Measurements from ENCODE around the gene ASCC3. TPM values are rescaled to one million over a fixed set of nuclear protein-coding genes. Genes with fewer than 3 reads are reported as not detected.
A peak's percentile ranks its signal among the peaks of the same experiment; 100 is the strongest.
"Not testable (repeated sequence)": the region's sequence is repeated elsewhere in the genome, so short reads cannot be mapped to it uniquely, and the experiment has no call there.

Gene ASCC3
- total and polyA plus RNA-seq, 2 donors: 14.5 to 32.6 TPM

- H3K4me3 ChIP-seq (ENCODE audit: low read length in 2 of 2): no peak overlapping the region
- H3K9me3 ChIP-seq (ENCODE audit: control insufficient read depth in 2 of 2, insufficient read depth in 1 of 2, low read length in 1 of 2): no peaks in the 10 kb centered on the region
- H3K4me1 ChIP-seq (ENCODE audit: control insufficient read depth in 2 of 2, insufficient read depth in 2 of 2, low read length in 2 of 2): no peaks in the 10 kb centered on the region
- H3K27ac ChIP-seq (ENCODE audit: low read depth in 1 of 2, low read length in 1 of 2): no peak overlapping the region
- H3K36me3 ChIP-seq (ENCODE audit: control insufficient read depth in 2 of 2, insufficient read depth in 2 of 2, low read length in 1 of 2): no peaks in the 10 kb centered on the region
- no peak for DNase-seq (ENCODE audit: low read depth in 6 of 9, low spot score in 9 of 9)
- no peaks in the 10 kb centered on the region for H3K27me3 ChIP-seq (ENCODE audit: control insufficient read depth in 2 of 2, insufficient read depth in 1 of 2, low read length in 1 of 2)
- 87% methylated on average over 3 of the region's 3 CpGs for WGBS
These were observed 11.6 kb upstream of the ASCC3 start for GRCh38 chr6:100892693-100893092.

- Histone ChIP-seq H3K4me3 (ENCODE audit: low read length in 2 of 2) (no peak overlapping the region), H3K36me3 (ENCODE audit: control insufficient read depth in 2 of 2, insufficient read depth in 2 of 2, low read length in 1 of 2) (no peaks in the 10 kb centered on the region), H3K27ac (ENCODE audit: low read depth in 1 of 2, low read length in 1 of 2) (no peak overlapping the region), H3K4me1 (ENCODE audit: control insufficient read depth in 2 of 2, insufficient read depth in 2 of 2, low read length in 2 of 2) (no peaks in the 10 kb centered on the region), H3K9me3 (ENCODE audit: control insufficient read depth in 2 of 2, insufficient read depth in 1 of 2, low read length in 1 of 2) (no peaks in the 10 kb centered on the region), H3K27me3 (ENCODE audit: control insufficient read depth in 2 of 2, insufficient read depth in 1 of 2, low read length in 1 of 2) (no peaks in the 10 kb centered on the region)
- 95% methylated on average over 3 of the region's 3 CpGs for WGBS
- no peak for DNase-seq (ENCODE audit: low read depth in 6 of 9, low spot score in 9 of 9)
These were observed 11.0 kb upstream of the ASCC3 start for GRCh38 chr6:100892116-100892515.

GRCh38 chr6:100891079-100891478 is 9.9 kb upstream of the ASCC3 start:
- no peaks in the 10 kb centered on the region for H3K9me3 ChIP-seq (ENCODE audit: control insufficient read depth in 2 of 2, insufficient read depth in 1 of 2, low read length in 1 of 2)
- no peak for DNase-seq (ENCODE audit: low read depth in 6 of 9, low spot score in 9 of 9)
- no peaks in the 10 kb centered on the region for H3K27me3 ChIP-seq (ENCODE audit: control insufficient read depth in 2 of 2, insufficient read depth in 1 of 2, low read length in 1 of 2)
- no peaks in the 10 kb centered on the region for H3K36me3 ChIP-seq (ENCODE audit: control insufficient read depth in 2 of 2, insufficient read depth in 2 of 2, low read length in 1 of 2)
- H3K4me1 ChIP-seq (ENCODE audit: control insufficient read depth in 2 of 2, insufficient read depth in 2 of 2, low read length in 2 of 2): no peaks in the 10 kb centered on the region
- no peak overlapping the region for H3K4me3 ChIP-seq (ENCODE audit: low read length in 2 of 2)
- no peak overlapping the region for H3K27ac ChIP-seq (ENCODE audit: low read depth in 1 of 2, low read length in 1 of 2)
- 98% methylated on average over 1 of the region's 1 CpG for WGBS

GRCh38 chr6:100890646-100891045 is 9.5 kb upstream of the ASCC3 start:
- WGBS: 97% methylated on average over 1 of the region's 1 CpG
- not testable (repeated sequence) for H3K4me3 ChIP-seq (ENCODE audit: low read length in 2 of 2); H3K27ac ChIP-seq (ENCODE audit: low read depth in 1 of 2, low read length in 1 of 2); H3K4me1 ChIP-seq (ENCODE audit: control insufficient read depth in 2 of 2, insufficient read depth in 2 of 2, low read length in 2 of 2); H3K36me3 ChIP-seq (ENCODE audit: control insufficient read depth in 2 of 2, insufficient read depth in 2 of 2, low read length in 1 of 2); DNase-seq (ENCODE audit: low read depth in 6 of 9, low spot score in 9 of 9); H3K9me3 ChIP-seq (ENCODE audit: control insufficient read depth in 2 of 2, insufficient read depth in 1 of 2, low read length in 1 of 2); H3K27me3 ChIP-seq (ENCODE audit: control insufficient read depth in 2 of 2, insufficient read depth in 1 of 2, low read length in 1 of 2)

GRCh38 chr6:100889351-100889750 is 8.2 kb upstream of the ASCC3 start:
- Histone ChIP-seq H3K9me3 (ENCODE audit: control insufficient read depth in 2 of 2, insufficient read depth in 1 of 2, low read length in 1 of 2) (no peaks in the 10 kb centered on the region), H3K27me3 (ENCODE audit: control insufficient read depth in 2 of 2, insufficient read depth in 1 of 2, low read length in 1 of 2) (no peaks in the 10 kb centered on the region), H3K36me3 (ENCODE audit: control insufficient read depth in 2 of 2, insufficient read depth in 2 of 2, low read length in 1 of 2) (no peaks in the 10 kb centered on the region), H3K4me1 (ENCODE audit: control insufficient read depth in 2 of 2, insufficient read depth in 2 of 2, low read length in 2 of 2) (no peaks in the 10 kb centered on the region), H3K27ac (ENCODE audit: low read depth in 1 of 2, low read length in 1 of 2) (no peak overlapping the region), H3K4me3 (ENCODE audit: low read length in 2 of 2) (no peak overlapping the region)
- WGBS: over 99% methylated on average over 13 of the region's 13 CpGs
- no peak for DNase-seq (ENCODE audit: low read depth in 6 of 9, low spot score in 9 of 9)

- Histone ChIP-seq H3K27me3 (ENCODE audit: control insufficient read depth in 2 of 2, insufficient read depth in 1 of 2, low read length in 1 of 2) (no peaks in the 10 kb centered on the region), H3K36me3 (ENCODE audit: control insufficient read depth in 2 of 2, insufficient read depth in 2 of 2, low read length in 1 of 2) (no peaks in the 10 kb centered on the region), H3K9me3 (ENCODE audit: control insufficient read depth in 2 of 2, insufficient read depth in 1 of 2, low read length in 1 of 2) (no peaks in the 10 kb centered on the region), H3K4me1 (ENCODE audit: control insufficient read depth in 2 of 2, insufficient read depth in 2 of 2, low read length in 2 of 2) (no peaks in the 10 kb centered on the region), H3K4me3 (ENCODE audit: low read length in 2 of 2) (no peak overlapping the region), H3K27ac (ENCODE audit: low read depth in 1 of 2, low read length in 1 of 2) (no peak overlapping the region)
- DNase-seq (ENCODE audit: low read depth in 6 of 9, low spot score in 9 of 9): no peak
- WGBS: 96% methylated on average over 1 of the region's 1 CpG
These were observed 4.9 kb upstream of the ASCC3 start for GRCh38 chr6:100886076-100886475.

GRCh38 chr6:100883347-100883746 is 2.2 kb upstream of the ASCC3 start:
- H3K36me3 ChIP-seq (ENCODE audit: control insufficient read depth in 2 of 2, insufficient read depth in 2 of 2, low read length in 1 of 2): no peaks in the 10 kb centered on the region
- no peak for DNase-seq (ENCODE audit: low read depth in 6 of 9, low spot score in 9 of 9)
- H3K27me3 ChIP-seq (ENCODE audit: control insufficient read depth in 2 of 2, insufficient read depth in 1 of 2, low read length in 1 of 2): no peaks in the 10 kb centered on the region
- WGBS: 98% methylated on average over 3 of the region's 3 CpGs
- no peaks in the 10 kb centered on the region for H3K9me3 ChIP-seq (ENCODE audit: control insufficient read depth in 2 of 2, insufficient read depth in 1 of 2, low read length in 1 of 2)
- H3K4me1 ChIP-seq (ENCODE audit: control insufficient read depth in 2 of 2, insufficient read depth in 2 of 2, low read length in 2 of 2): peaks cover 3 to 4% of the 10 kb centered on the region in 2 donors
- H3K27ac ChIP-seq (ENCODE audit: low read depth in 1 of 2, low read length in 1 of 2): no peak overlapping the region
- H3K4me3 ChIP-seq (ENCODE audit: low read length in 2 of 2): no peak overlapping the region

- peak in 1 of 9 donors; percentile 30 for DNase-seq (ENCODE audit: low read depth in 6 of 9, low spot score in 9 of 9)
- Histone ChIP-seq H3K27ac (ENCODE audit: low read depth in 1 of 2, low read length in 1 of 2) (peak overlapping the region in 1 of 2 donors; percentile 92), H3K9me3 (ENCODE audit: control insufficient read depth in 2 of 2, insufficient read depth in 1 of 2, low read length in 1 of 2) (no peaks in the 10 kb centered on the region), H3K4me3 (ENCODE audit: low read length in 2 of 2) (peak overlapping the region; percentile 65 to 92), H3K36me3 (ENCODE audit: control insufficient read depth in 2 of 2, insufficient read depth in 2 of 2, low read length in 1 of 2) (no peaks in the 10 kb centered on the region), H3K4me1 (ENCODE audit: control insufficient read depth in 2 of 2, insufficient read depth in 2 of 2, low read length in 2 of 2) (peaks cover 3 to 4% of the 10 kb centered on the region in 2 donors), H3K27me3 (ENCODE audit: control insufficient read depth in 2 of 2, insufficient read depth in 1 of 2, low read length in 1 of 2) (no peaks in the 10 kb centered on the region)
- 7% methylated on average over 6 of the region's 6 CpGs for whole genome bisulfite sequencing
These were observed 545 bp upstream of the ASCC3 start for GRCh38 chr6:100881707-100882040.

GRCh38 chr6:100880149-100880852 is 828 bp downstream of the ASCC3 start:
- Histone ChIP-seq H3K36me3 (ENCODE audit: control insufficient read depth in 2 of 2, insufficient read depth in 2 of 2, low read length in 1 of 2) (no peaks in the 10 kb centered on the region), H3K4me1 (ENCODE audit: control insufficient read depth in 2 of 2, insufficient read depth in 2 of 2, low read length in 2 of 2) (peaks cover 3 to 4% of the 10 kb centered on the region in 2 donors), H3K9me3 (ENCODE audit: control insufficient read depth in 2 of 2, insufficient read depth in 1 of 2, low read length in 1 of 2) (no peaks in the 10 kb centered on the region), H3K27ac (ENCODE audit: low read depth in 1 of 2, low read length in 1 of 2) (peak overlapping the region; percentile 92 to 94), H3K4me3 (ENCODE audit: low read length in 2 of 2) (peak overlapping the region; percentile 65 to 92), H3K27me3 (ENCODE audit: control insufficient read depth in 2 of 2, insufficient read depth in 1 of 2, low read length in 1 of 2) (no peaks in the 10 kb centered on the region)
- peak in 1 of 9 donors; percentile 21 for DNase-seq (ENCODE audit: low read depth in 6 of 9, low spot score in 9 of 9)
- WGBS: 9% methylated on average over 5 of the region's 5 CpGs

Data from thymus (tissue), 11 donors.